B cell (primary cell): ENCODE results near the gene HLA-DOB. TPM values are rescaled to one million over a fixed set of nuclear protein-coding genes. Genes with fewer than 3 reads are reported as not detected.

Source experiments
- ATAC-seq: fragments of 200-7000 bp; cut with Tn5 transposase; one replicate; pipeline ENCODE4 v1.10.0; 2021; ENCODE audit warnings: low read depth, mild to moderate bottlenecking, moderate number of reproducible peaks, moderate library complexity
- CTCF ChIA-PET: fragments of 350-600 bp; sonication (Branson Sonifier 250); formaldehyde crosslinking; loops from one replicate; lab custom pipeline; 2021; ENCODE audit warnings: antibody characterized with exemption, inconsistent platforms; lab: Charles Lee
- POLR2A ChIA-PET: fragments of 350-600 bp; sonication (Branson Sonifier 250); formaldehyde crosslinking; loops from one replicate; lab custom pipeline; 2021; ENCODE audit warnings: antibody characterized with exemption; lab: Charles Lee
- DNase-seq: peaks from one replicate; pipeline ENCODE4 v3.0.0; 2013
- H2AFZ ChIP-seq: 2 replicates; pipeline ENCODE4 v1.6.1; 2012; ENCODE audit warnings: mild to moderate bottlenecking, low read depth, low read length; ENCODE audit not compliant: insufficient read depth, poor library complexity, severe bottlenecking
- H3K27ac ChIP-seq, 2 donors: 1 replicate in 1 of 2; 2 replicates in 1 of 2; pipeline ENCODE4 v1.5.1; 2012 to 2013; ENCODE audit warnings: low read length in 2 of 2, mild to moderate bottlenecking in 2 of 2, moderate library complexity in 1 of 2
- H3K27me3 ChIP-seq, 4 experiments: fragments of 200-600 bp in 1 of 4; sonication (generic) in 1 of 4; replicated peaks in 1 of 4; 1 replicate in 2 of 4; 2 replicates in 2 of 4; pipeline versions ENCODE4 v1.6.1 to v1.7.0; 2013 to 2016; ENCODE audit warnings: low read length in 3 of 4, mild to moderate bottlenecking in 2 of 4, mixed read lengths in 1 of 4, moderate library complexity in 1 of 4; ENCODE audit not compliant: insufficient read depth in 4 of 4, control insufficient read depth in 3 of 4; ENCODE audit errors: control extremely low read depth in 1 of 4
- H3K36me3 ChIP-seq, 2 experiments: replicated peaks in 1 of 2; 1 replicate in 1 of 2; 2 replicates in 1 of 2; pipeline versions ENCODE4 v1.6.1 to v1.7.1; 2013; ENCODE audit warnings: low read length in 1 of 2; ENCODE audit not compliant: insufficient read depth in 2 of 2, control insufficient read depth in 1 of 2; ENCODE audit errors: control extremely low read depth in 1 of 2, extremely low read depth in 1 of 2
- H3K4me1 ChIP-seq, 2 donors: fragments of 200-600 bp in 1 of 2; sonication (generic) in 1 of 2; 1 replicate in 1 of 2; 2 replicates in 1 of 2; pipeline versions ENCODE4 v1.5.1 to v1.6.1; 2013 to 2017; ENCODE audit warnings: low read length in 2 of 2; ENCODE audit not compliant: control insufficient read depth in 2 of 2, insufficient read depth in 2 of 2
- H3K4me2 ChIP-seq: replicated peaks from 2 replicates; pipeline ENCODE3; 2012; ENCODE audit warnings: mild to moderate bottlenecking, low read depth, low read length; ENCODE audit not compliant: poor library complexity, severe bottlenecking
- H3K4me3 ChIP-seq, 5 experiments: fragments of 200-600 bp in 1 of 5; sonication (generic) in 1 of 5; 1 replicate in 3 of 5; 2 replicates in 2 of 5; pipeline versions ENCODE4 v1.5.1 to v1.7.0; 2011 to 2016; ENCODE audit warnings: low read length in 4 of 5, mild to moderate bottlenecking in 4 of 5, low read depth in 2 of 5, control low read depth in 1 of 5, moderate library complexity in 1 of 5; ENCODE audit not compliant: insufficient read depth in 1 of 5; ENCODE audit errors: control extremely low read depth in 1 of 5, extremely low read depth in 1 of 5
- H3K79me2 ChIP-seq: fragments of 200-600 bp; sonication (generic); one replicate; pipeline ENCODE4 v1.6.0; 2016; ENCODE audit warnings: low read length; ENCODE audit not compliant: control insufficient read depth, insufficient read depth
- H3K9ac ChIP-seq: fragments of 200-600 bp; sonication (generic); 2 replicates; pipeline ENCODE4 v1.6.1; 2017; ENCODE audit warnings: mild to moderate bottlenecking, low read length, moderate library complexity
- H3K9me3 ChIP-seq, 3 donors: one replicate each; pipeline versions ENCODE4 v1.6.1 to v1.7.1; 2013; ENCODE audit warnings: low read length in 2 of 3; ENCODE audit not compliant: control insufficient read depth in 2 of 3, insufficient read depth in 1 of 3; ENCODE audit errors: control extremely low read depth in 1 of 3
- H4K20me1 ChIP-seq: 2 replicates; pipeline ENCODE4 v1.6.0; 2012; ENCODE audit warnings: mild to moderate bottlenecking, low read length; ENCODE audit not compliant: insufficient read depth, control insufficient read depth, poor library complexity, severe bottlenecking
- H3K27ac Mint-ChIP-seq: one replicate; pipeline ENCODE4 v1.8.0; 2021; ENCODE audit warnings: mixed read lengths
- H3K27me3 Mint-ChIP-seq: one replicate; pipeline ENCODE4 v1.8.0; 2021; ENCODE audit warnings: mixed read lengths
- H3K4me1 Mint-ChIP-seq: one replicate; pipeline ENCODE4 v1.8.0; 2021; ENCODE audit warnings: mixed read lengths
- H3K4me3 Mint-ChIP-seq: one replicate; pipeline ENCODE4 v1.8.0; 2021; ENCODE audit warnings: mixed read lengths
- H3K9me3 Mint-ChIP-seq: one replicate; pipeline ENCODE4 v1.8.0; 2022; ENCODE audit warnings: mixed read lengths; ENCODE audit not compliant: insufficient read depth
- CTCF ChIP-seq: fragments of 200-600 bp; IDR thresholded peaks from one replicate; pipeline ENCODE4 v1.8.0; 2022; ENCODE audit warnings: antibody characterized with exemption, mild to moderate bottlenecking
- EZH2 ChIP-seq: IDR thresholded peaks from 2 replicates; pipeline ENCODE4 v1.6.1; 2012; ENCODE audit warnings: borderline replicate concordance, low read depth, mild to moderate bottlenecking, moderate library complexity, low read length; ENCODE audit not compliant: insufficient read depth, poor library complexity, severe bottlenecking
- WGBS: methylation state at CpG from one replicate; pipeline ENCODE4 v1.1.5; 2013; ENCODE audit warnings: missing lambda C conversion rate; ENCODE audit not compliant: insufficient coverage; 5-methylcytosine and 5-hydroxymethylcytosine counted together
- intact Hi-C: fragments of 100-400 bp; cut with micrococcal nuclease; formaldehyde crosslinking; loops from one replicate; pipeline ENCODE4 v1.10.0; 2022
- polyA plus RNA-seq: library from polyadenylated mRNA; depleted of rRNA; stranded (reverse); fragments of >200 nt; gene quantifications from 2 replicates; pipeline ENCODE4 v1.2.3, GENCODE V29; 2012
- total RNA-seq, 2 donors: library from RNA; stranded (reverse); fragments of 120-200 nt in 1 of 2; gene quantifications; 1 replicate in 1 of 2; 2 replicates in 1 of 2; pipeline versions ENCODE4 v1.2.3 to v1.2.4, GENCODE V29; 2013 to 2022

The HLA-DOB gene
- total and polyA plus RNA-seq, 2 donors (not counting 1 experiment from before 2014, with no cell fraction given), result 109 to 231 TPM

- Mint-ChIP-seq H3K9me3 (no peaks in the 10 kb centered on the region), H3K4me1 (peaks cover 78% of the 10 kb centered on the region), H3K27ac (peak overlapping the region; percentile 99), H3K27me3 (no peaks in the 10 kb centered on the region), H3K4me3 (peak overlapping the region; percentile 99)
- Histone ChIP-seq H3K9ac (peak overlapping the region; percentile 96), H2AFZ (no peak overlapping the region), H3K4me1 (peaks cover 51 to 54% of the 10 kb centered on the region in 2 donors), H3K36me3 (peaks cover 9 to 47% of the 10 kb centered on the region in 2 experiments), H3K27ac (peak overlapping the region; percentile 92 to 98), H4K20me1 (peaks cover 17% of the 10 kb centered on the region), H3K4me3 (peak overlapping the region in 3 of 5 experiments; percentile 95 to 97 (median 97)), H3K9me3 (no peaks in the 10 kb centered on the region), H3K79me2 (peaks cover 72% of the 10 kb centered on the region), H3K27me3 (no peaks in the 10 kb centered on the region), H3K4me2 (peak overlapping the region; percentile 83)
- CTCF ChIA-PET, result interaction anchor here (0.6 to 1.9 kb wide), 5 partner anchors 17 to 114 kb away, joined by 3 to 10 read pairs (median 4); partner anchors contain the start of gene TAP2
- ATAC-seq, result no peak
- POLR2A ChIA-PET, result no interaction called here
- intact Hi-C loops, result loop anchor here (10.0 kb wide), 1 partner anchor 131 kb away; the partner anchor contains the start of gene HLA-DMB
- no peak for TF ChIP-seq CTCF
- no peak for DNase-seq
- WGBS, result 92% methylated on average over 2 of the region's 2 CpGs
These were observed 2.7 kb downstream of the HLA-DOB start for GRCh38 chr6:32814145-32814544.

- Mint-ChIP-seq H3K9me3 (peaks cover 3% of the 10 kb centered on the region), H3K27ac (peak overlapping the region; percentile 10), H3K4me1 (peaks cover 55% of the 10 kb centered on the region), H3K27me3 (no peaks in the 10 kb centered on the region), H3K4me3 (no peak overlapping the region)
- Histone ChIP-seq H3K4me3 (no peak overlapping the region), H3K9me3 (peaks cover 0 to 5% (median 4%) of the 10 kb centered on the region in 3 donors), H2AFZ (no peak overlapping the region), H3K27me3 (no peaks in the 10 kb centered on the region), H3K36me3 (peaks cover 14 to 56% of the 10 kb centered on the region in 2 experiments), H3K4me1 (peaks cover 18 to 31% of the 10 kb centered on the region in 2 donors), H3K4me2 (no peak overlapping the region), H3K27ac (no peak overlapping the region), H3K79me2 (peaks cover 51% of the 10 kb centered on the region), H4K20me1 (peaks cover 17% of the 10 kb centered on the region), H3K9ac (no peak overlapping the region)
- TF ChIP-seq EZH2 (no peak), CTCF (no peak)
- no CpG with 5 or more reads among the region's 1 CpG for WGBS
- DNase-seq (no peak), ATAC-seq (no peak)
- POLR2A ChIA-PET, result no interaction called here
- CTCF ChIA-PET, result interaction anchor here (1.2 to 2.7 kb wide), 5 partner anchors 23 to 396 kb away, joined by 3 to 9 read pairs (median 6); partner anchors contain the start of gene TAP2
- intact Hi-C loops, result no loop called here
These were observed 7.6 kb downstream of the HLA-DOB start for GRCh38 chr6:32809171-32809570.
